Activated naive CD4-positive, alpha-beta T cell (primary cell): ENCODE measurements around the gene IRAK2.
"Not testable (repeated sequence)": the region's sequence is repeated elsewhere in the genome, so short reads cannot be mapped to it uniquely, and the experiment has no call there.

Experiments
- DNase-seq, 4 experiments: peaks; one replicate each; lab custom pipeline; 2025; lab: John Stamatoyannopoulos, UW

Gene IRAK2

GRCh38 chr3:10164546-10165393, at the start of gene IRAK2:
Gene IRAK2 (plus strand): TSS chr3:10164919. CDS start chr3:10164955, 36 bp downstream.
- DNase-seq = peak; percentile 15 to 60 (median 17)

GRCh38 chr3:10115326-10116137, 49.2 kb upstream of the IRAK2 start, which contains the start of gene BRK1:
Gene BRK1 (plus strand): TSS chr3:10115675. CDS start chr3:10115702, 27 bp downstream.
- peak; percentile 83 to 89 (median 86) for DNase-seq

DNA sequence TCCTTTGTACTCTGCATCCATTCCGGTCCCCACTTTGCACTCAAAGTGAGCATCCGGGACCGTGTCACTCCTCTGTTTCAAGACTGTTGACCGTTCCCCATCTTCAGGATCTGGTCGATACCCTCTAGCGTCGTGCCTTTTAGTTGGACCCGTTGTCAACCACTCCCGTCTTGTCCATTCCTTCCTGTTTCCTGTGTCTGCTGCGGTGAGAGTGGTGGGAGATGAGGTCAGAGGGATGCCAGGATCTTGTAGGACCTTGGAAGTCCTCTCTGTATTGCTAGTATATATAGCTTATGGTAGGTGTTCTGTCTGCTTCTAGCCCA, 48.6 kb upstream of the IRAK2 start:
- no peak for DNase-seq

- no peak for DNase-seq
These were observed 47.8 kb upstream of the IRAK2 start for GRCh38 chr3:10116928-10117327.

GRCh38 chr3:10119376-10119775, 45.3 kb upstream of the IRAK2 start:
- DNase-seq = no peak

DNA sequence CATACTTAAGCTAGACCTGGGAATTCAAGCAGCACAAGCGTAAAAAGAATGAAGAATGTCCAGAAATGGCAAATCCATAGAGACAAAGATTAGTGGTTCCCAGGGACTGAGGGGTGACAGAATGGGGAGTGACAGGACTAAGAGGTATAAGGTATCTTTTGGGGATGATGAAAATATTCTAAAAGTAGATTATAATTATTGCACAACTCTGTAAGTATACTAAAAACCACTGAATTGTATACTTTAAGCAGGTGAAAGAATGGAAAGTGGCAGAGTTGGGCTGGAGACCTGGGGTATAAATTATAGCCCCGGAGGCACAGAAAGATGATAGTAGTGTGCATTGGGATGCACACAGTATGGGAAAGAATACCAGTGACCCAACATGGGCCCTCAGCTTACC, 43.7 kb upstream of the IRAK2 start:
- DNase-seq = no peak

DNA sequence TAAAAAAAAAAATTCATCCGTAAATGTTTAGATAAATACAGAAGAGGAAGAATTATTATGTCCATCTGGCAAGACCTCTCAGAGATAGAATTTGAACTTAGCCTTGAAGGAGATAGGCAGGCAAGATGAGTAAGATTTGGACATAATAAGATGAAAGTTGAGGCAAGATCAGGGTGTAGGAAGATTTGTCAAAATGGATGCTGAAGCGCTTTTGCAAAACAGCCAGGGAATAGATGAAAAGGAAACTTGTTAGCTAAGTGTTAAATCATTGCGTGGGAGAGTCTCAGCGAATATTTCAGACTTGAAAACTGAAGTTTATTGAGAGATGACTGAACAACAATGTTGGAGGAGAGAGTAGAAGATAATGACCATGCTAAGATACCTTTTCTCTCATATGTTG, 42.0 kb upstream of the IRAK2 start:
- no peak for DNase-seq

DNA sequence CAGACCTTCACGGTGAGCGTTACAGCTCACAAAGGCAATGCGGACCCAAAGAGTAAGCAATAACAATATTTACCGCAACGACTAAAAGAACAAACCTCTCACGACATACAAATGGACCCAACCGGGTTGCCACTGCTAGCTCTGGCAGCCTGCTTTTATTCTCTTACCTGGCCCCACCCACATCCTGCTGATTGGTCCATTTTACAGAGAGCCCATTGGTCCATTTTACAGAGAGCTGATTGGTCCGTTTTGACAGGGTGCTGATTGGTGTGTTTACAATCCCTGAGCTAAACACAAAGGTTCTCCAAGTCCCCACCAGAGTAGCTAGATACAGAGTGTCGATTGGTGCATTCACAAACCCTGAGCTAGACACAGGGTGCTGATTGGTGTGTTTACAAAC, 28.8 kb upstream of the IRAK2 start:
- DNase-seq = not testable (repeated sequence)

GRCh38 chr3:10136426-10137005, 28.2 kb upstream of the IRAK2 start:
- DNase-seq = no peak

GRCh38 chr3:10137178-10137577, 27.5 kb upstream of the IRAK2 start:
- no peak for DNase-seq

DNA sequence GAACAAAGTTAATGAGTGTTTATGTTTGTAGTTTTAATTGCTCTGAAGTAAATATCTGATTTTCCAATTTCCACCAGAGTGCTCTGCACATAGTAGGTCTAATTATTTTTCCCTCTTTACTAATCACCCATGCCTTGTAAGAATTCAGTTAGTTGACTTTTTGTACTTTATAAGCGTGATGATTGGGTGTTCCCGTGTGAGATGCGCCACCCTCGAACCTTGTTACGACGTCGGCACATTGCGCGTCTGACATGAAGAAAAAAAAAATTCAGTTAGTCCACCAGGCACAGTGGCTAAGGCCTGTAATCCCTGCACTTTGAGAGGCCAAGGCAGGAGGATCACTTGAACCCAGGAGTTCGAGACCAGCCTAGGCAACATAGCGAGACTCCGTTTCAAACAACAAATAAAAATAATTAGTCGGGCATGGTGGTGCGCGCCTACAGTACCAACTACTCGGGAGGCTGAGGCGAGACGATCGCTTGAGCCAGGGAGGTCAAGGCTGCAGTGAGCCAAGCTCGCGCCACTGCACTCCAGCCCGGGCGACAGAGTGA, 23.6 kb upstream of the IRAK2 start:
- DNase-seq = no peak

- no peak for DNase-seq
These were observed 21.8 kb upstream of the IRAK2 start for GRCh38 chr3:10142707-10143560.

- DNase-seq = no peak
These were observed 19.0 kb upstream of the IRAK2 start for GRCh38 chr3:10145685-10146084.

- no peak for DNase-seq
These were observed 15.5 kb upstream of the IRAK2 start for GRCh38 chr3:10149226-10149625.

DNA sequence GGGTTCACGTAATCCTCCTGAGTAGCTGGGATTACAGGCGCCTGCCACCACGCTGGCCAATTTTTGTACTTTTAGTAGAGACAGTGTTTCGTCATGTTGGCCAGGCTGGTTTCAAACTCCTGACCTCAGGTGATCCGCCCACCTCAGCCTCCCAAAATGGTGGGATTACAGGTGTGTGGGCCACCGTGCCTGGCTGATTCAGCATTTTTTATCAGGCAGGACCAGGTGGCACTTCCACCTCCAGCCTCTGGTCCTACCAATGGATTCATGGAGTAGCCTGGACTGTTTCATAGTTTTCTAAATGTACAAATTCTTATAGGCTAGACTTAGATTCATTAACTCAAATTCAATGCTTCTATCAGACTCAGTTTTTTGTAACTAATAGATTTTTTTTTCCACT, 13.7 kb upstream of the IRAK2 start:
- DNase-seq = no peak

GRCh38 chr3:10154335-10155122, 10.2 kb upstream of the IRAK2 start:
- no peak for DNase-seq

GRCh38 chr3:10155123-10155472, 9.6 kb upstream of the IRAK2 start:
- DNase-seq = no peak

DNA sequence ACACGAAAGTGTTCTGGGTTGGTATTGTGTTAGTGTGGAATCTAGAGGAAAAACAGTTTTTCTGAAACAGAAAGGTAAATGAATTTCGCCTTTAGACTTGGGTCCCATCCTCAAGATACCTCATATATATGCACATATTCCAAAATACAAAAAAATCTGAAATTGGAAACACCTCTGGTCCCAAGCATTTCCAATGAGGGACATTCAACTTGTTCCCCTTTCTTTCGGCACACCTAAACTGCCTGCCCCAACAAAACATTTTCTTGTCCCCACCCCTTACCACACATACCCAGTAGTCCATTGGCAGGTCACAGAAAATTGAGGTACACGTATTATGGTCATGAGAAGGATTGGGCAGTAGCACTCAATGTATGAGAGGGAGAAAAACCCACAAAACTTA, 9.1 kb upstream of the IRAK2 start:
- no peak for DNase-seq

GRCh38 chr3:10157031-10157430, 7.7 kb upstream of the IRAK2 start:
- DNase-seq = no peak

DNA sequence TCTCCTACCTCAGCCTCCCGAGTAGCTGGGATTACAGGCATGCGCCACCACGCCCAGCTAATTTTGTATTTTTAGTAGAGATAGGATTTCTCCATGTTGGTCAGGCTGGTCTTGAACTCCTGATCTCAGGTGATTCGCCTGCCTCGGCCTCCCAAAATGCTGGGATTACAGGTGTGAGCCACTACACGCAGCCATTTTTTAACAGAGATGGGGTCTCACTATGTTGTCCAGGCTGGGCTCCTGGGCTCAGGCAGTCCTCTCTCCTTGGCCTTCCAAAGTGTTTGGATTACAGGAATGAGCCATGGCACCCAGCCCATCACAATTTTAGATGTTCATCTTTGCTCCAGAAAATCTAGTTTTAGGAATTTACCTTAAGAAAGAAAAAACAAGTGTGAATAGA, 6.2 kb upstream of the IRAK2 start:
- DNase-seq = not testable (repeated sequence)

GRCh38 chr3:10160346-10160745, 4.4 kb upstream of the IRAK2 start:
- DNase-seq = no peak
